Measurements from ENCODE around the gene NANOGP8. TPM values are rescaled to one million over a fixed set of nuclear protein-coding genes. Genes with fewer than 3 reads are reported as not detected.
"Not testable (repeated sequence)": the region's sequence is repeated elsewhere in the genome, so short reads cannot be mapped to it uniquely, and the experiment has no call there.

Gene NANOGP8
- total RNA-seq, 1 donor from 2014 or later = not detected

- intact Hi-C loops (cut with micrococcal nuclease) = no loop called here
Measured at GRCh38 chr15:35095941-35096340, 10.8 kb upstream of the NANOGP8 start.

GRCh38 chr15:35092846-35093245 is 7.8 kb upstream of the NANOGP8 start:
- intact Hi-C loops (cut with micrococcal nuclease) = no loop called here

- intact Hi-C loops (cut with micrococcal nuclease) = no loop called here
Measured at GRCh38 chr15:35092311-35092710, 7.2 kb upstream of the NANOGP8 start.

- intact Hi-C loops (cut with micrococcal nuclease) = no loop called here
Measured at GRCh38 chr15:35090104-35090807, 5.2 kb upstream of the NANOGP8 start.

GRCh38 chr15:35089551-35089950 is 4.5 kb upstream of the NANOGP8 start:
- intact Hi-C loops (cut with micrococcal nuclease) = no loop called here

- intact Hi-C loops (cut with micrococcal nuclease) = no loop called here
Measured at GRCh38 chr15:35088329-35088728, 3.2 kb upstream of the NANOGP8 start.

GRCh38 chr15:35087759-35088158 is 2.7 kb upstream of the NANOGP8 start:
- intact Hi-C loops (cut with micrococcal nuclease) = no loop called here

GRCh38 chr15:35082371-35083348 is 2.4 kb downstream of the NANOGP8 start:
- intact Hi-C loops (cut with micrococcal nuclease) = not testable (repeated sequence)

- intact Hi-C loops (cut with micrococcal nuclease) = not testable (repeated sequence)
Measured at GRCh38 chr15:35081626-35082365, 3.3 kb downstream of the NANOGP8 start.

- intact Hi-C loops (cut with micrococcal nuclease) = no loop called here
Measured at GRCh38 chr15:35080226-35080625, 4.9 kb downstream of the NANOGP8 start.

- intact Hi-C loops (cut with micrococcal nuclease) = loop anchor here (1.0 kb wide), 1 partner anchor 366 kb away; no protein-coding TSS in a partner anchor
Measured at GRCh38 chr15:35078221-35078915, 6.7 kb downstream of the NANOGP8 start.

- intact Hi-C loops (cut with micrococcal nuclease) = no loop called here
Measured at GRCh38 chr15:35071106-35071505, 14.0 kb downstream of the NANOGP8 start.

- intact Hi-C loops (cut with micrococcal nuclease) = no loop called here
Measured at GRCh38 chr15:35068846-35069475, 16.1 kb downstream of the NANOGP8 start.

- intact Hi-C loops (cut with micrococcal nuclease) = no loop called here
Measured at GRCh38 chr15:35067496-35068347, 17.4 kb downstream of the NANOGP8 start.

- intact Hi-C loops (cut with micrococcal nuclease) = no loop called here
Measured at GRCh38 chr15:35066094-35066493, 19.0 kb downstream of the NANOGP8 start.

- intact Hi-C loops (cut with micrococcal nuclease) = no loop called here
Measured at GRCh38 chr15:35064576-35065190, 20.4 kb downstream of the NANOGP8 start.

GRCh38 chr15:35062738-35063099 is 22.4 kb downstream of the NANOGP8 start:
- intact Hi-C loops (cut with micrococcal nuclease) = no loop called here

- intact Hi-C loops (cut with micrococcal nuclease) = no loop called here
Measured at GRCh38 chr15:35061825-35062737, 23.0 kb downstream of the NANOGP8 start.

Data from T-helper 1 cell treated with Interleukin-12 subunit alpha and Interleukin-12 subunit beta and Interleukin-4 antibody, amounts not matched to agents 30 ng/mL and 1 ng/mL, for 36 hours (primary cell).